Upper lobe of left lung (tissue), 6 donors: Measurements from ENCODE around the gene TEF. TPM values are rescaled to one million over a fixed set of nuclear protein-coding genes. Genes with fewer than 3 reads are reported as not detected.
A peak's percentile ranks its signal among the peaks of the same experiment; 100 is the strongest.

Experiments used
- ATAC-seq, 2 donors: fragments of 200-7000 bp; cut with Tn5 transposase; one replicate each; pipeline ENCODE4 v1.9.1; 2022; ENCODE audit warnings: mild to moderate bottlenecking in 2 of 2, moderate library complexity in 2 of 2; ENCODE audit not compliant: low FRiP score in 2 of 2
- DNase-seq, 2 donors: peaks; one replicate each; pipeline ENCODE4 v3.0.0-alpha.2; 2019 to 2020
- H3K27ac ChIP-seq, 4 donors: fragments of 200-600 bp; sonication (generic); one replicate each; pipeline ENCODE4 v1.5.1; 2016 to 2019
- H3K27me3 ChIP-seq, 4 donors: fragments of 200-600 bp; sonication (generic); one replicate each; pipeline ENCODE4 v1.5.1; 2017 to 2019
- H3K36me3 ChIP-seq, 4 donors: fragments of 200-600 bp; sonication (generic); one replicate each; pipeline ENCODE4 v1.5.1; 2016 to 2019
- H3K4me1 ChIP-seq, 4 donors: fragments of 200-600 bp; sonication (generic); one replicate each; pipeline ENCODE4 v1.5.1; 2018 to 2019
- H3K4me3 ChIP-seq, 4 donors: fragments of 200-600 bp; sonication (generic); one replicate each; pipeline ENCODE4 v1.5.1; 2017 to 2019; ENCODE audit warnings: mild to moderate bottlenecking in 2 of 4, moderate library complexity in 1 of 4
- H3K9me3 ChIP-seq, 4 donors: fragments of 200-600 bp; sonication (generic); one replicate each; pipeline ENCODE4 v1.5.1; 2018 to 2019
- CTCF ChIP-seq, 6 experiments: fragments of 450-650 bp in 4 of 6; fragments of 200-600 bp in 2 of 6; sonication (generic) in 2 of 6; IDR thresholded peaks; one replicate each; pipeline ENCODE4 v1.5.1; 2016 to 2019; ENCODE audit warnings: antibody characterized with exemption in 6 of 6
- EP300 ChIP-seq, 4 donors: sonication (generic); formaldehyde crosslinking; IDR thresholded peaks; one replicate each; pipeline ENCODE4 v1.5.1; 2017; ENCODE audit warnings: antibody characterized with exemption in 4 of 4, control low read depth in 2 of 4
- POLR2A ChIP-seq, 4 donors: fragments of 450-650 bp; IDR thresholded peaks; one replicate each; pipeline ENCODE4 v1.5.1; 2016 to 2017; ENCODE audit warnings: antibody characterized with exemption in 4 of 4, mild to moderate bottlenecking in 2 of 4
- POLR2AphosphoS5 ChIP-seq, 2 donors: sonication (generic); formaldehyde crosslinking; IDR thresholded peaks; one replicate each; pipeline ENCODE4 v1.5.1; 2017; ENCODE audit warnings: antibody characterized with exemption in 2 of 2
- WGBS, 2 donors: methylation state at CpG; one replicate each; pipeline ENCODE4 v1.1.5; 2017 to 2018; 5-methylcytosine and 5-hydroxymethylcytosine counted together
- total RNA-seq, 6 donors: library from RNA; depleted of rRNA in 4 of 6; stranded (reverse); fragments of >200 nt in 4 of 6; gene quantifications; one replicate each; pipeline versions ENCODE4 v1.1.0 to v1.2.1, GENCODE V29; 2016 to 2021
- donor health status: DM: no; HTN: no; CAD: no; lungs with moderate emphysema.
- donor health status: DM: no; HTN: yes; CAD: no; lungs with severe emphysema.

TEF gene
- total RNA-seq, 6 donors from 2014 or later, result 12.6 to 41.8 (median 19.4) TPM

- TF ChIP-seq EP300 (IDR thresholded peaks at IDR 0.05), result no peak
- no peak for TF ChIP-seq CTCF (IDR thresholded peaks at IDR 0.05)
- no peak for TF ChIP-seq POLR2AphosphoS5 (IDR thresholded peaks at IDR 0.05)
- Histone ChIP-seq H3K27ac (no peak overlapping the region), H3K4me3 (no peak overlapping the region), H3K4me1 (no peaks in the 10 kb centered on the region), H3K36me3 (peaks cover 33 to 97% (median 91%) of the 10 kb centered on the region in 4 donors), H3K27me3 (no peaks in the 10 kb centered on the region), H3K9me3 (no peaks in the 10 kb centered on the region)
- 96 to 97% methylated on average over 16 to 24 of the region's 24 CpGs for WGBS, 2 donors
- DNase-seq (peak in 1 of 2 donors; percentile 51), ATAC-seq (no peak)
Measured at GRCh38 chr22:41345807-41346335, 35.9 kb upstream of the TEF start.

- DNase-seq (peak in 1 of 2 donors; percentile 58), ATAC-seq (no peak)
- Histone ChIP-seq H3K36me3 (peaks cover 41 to 98% (median 91%) of the 10 kb centered on the region in 4 donors), H3K9me3 (no peaks in the 10 kb centered on the region), H3K27ac (no peak overlapping the region), H3K4me3 (no peak overlapping the region), H3K27me3 (no peaks in the 10 kb centered on the region), H3K4me1 (no peaks in the 10 kb centered on the region)
- no peak for TF ChIP-seq POLR2AphosphoS5 (IDR thresholded peaks at IDR 0.05)
- TF ChIP-seq EP300 (IDR thresholded peaks at IDR 0.05), result no peak
- no peak for TF ChIP-seq POLR2A (IDR thresholded peaks at IDR 0.05)
- TF ChIP-seq CTCF (IDR thresholded peaks at IDR 0.05), result no peak
- 91 to 93% methylated on average over 16 to 18 of the region's 18 CpGs for WGBS, 2 donors
Measured at GRCh38 chr22:41347066-41347859, 34.5 kb upstream of the TEF start.

- H3K4me1 ChIP-seq, result no peaks in the 10 kb centered on the region
- H3K36me3 ChIP-seq, result peaks cover 36 to 98% (median 89%) of the 10 kb centered on the region in 4 donors
- WGBS, 2 donors, result 95 to 100% methylated on average over 12 to 20 of the region's 22 CpGs
- no peak overlapping the region for H3K27ac ChIP-seq
- TF ChIP-seq CTCF (IDR thresholded peaks at IDR 0.05) (no peak), POLR2AphosphoS5 (IDR thresholded peaks at IDR 0.05) (no peak), POLR2A (IDR thresholded peaks at IDR 0.05) (no peak), EP300 (IDR thresholded peaks at IDR 0.05) (no peak)
- H3K9me3 ChIP-seq, result no peaks in the 10 kb centered on the region
- DNase-seq, result peak in 1 of 2 donors; percentile 68
- no peaks in the 10 kb centered on the region for H3K27me3 ChIP-seq
- no peak overlapping the region for H3K4me3 ChIP-seq
- no peak for ATAC-seq
Measured at GRCh38 chr22:41348964-41349484, 32.7 kb upstream of the TEF start.

- H3K4me3 ChIP-seq, result no peak overlapping the region
- no peaks in the 10 kb centered on the region for H3K9me3 ChIP-seq
- H3K36me3 ChIP-seq, result peaks cover 33 to 98% (median 89%) of the 10 kb centered on the region in 4 donors
- TF ChIP-seq POLR2A (IDR thresholded peaks at IDR 0.05) (no peak), CTCF (IDR thresholded peaks at IDR 0.05) (no peak), POLR2AphosphoS5 (IDR thresholded peaks at IDR 0.05) (no peak), EP300 (IDR thresholded peaks at IDR 0.05) (no peak)
- ATAC-seq, result peak in 1 of 2 donors; percentile 9
- 76 to 79% methylated on average over 4 of the region's 4 CpGs for WGBS, 2 donors
- H3K27me3 ChIP-seq, result no peaks in the 10 kb centered on the region
- no peak overlapping the region for H3K27ac ChIP-seq
- no peaks in the 10 kb centered on the region for H3K4me1 ChIP-seq
- DNase-seq, result no peak
Measured at GRCh38 chr22:41350087-41350486, 31.7 kb upstream of the TEF start.
